IPS-18c (cell line): Measurements from ENCODE around the gene ZSCAN25.
"Not testable (repeated sequence)": the region's sequence is repeated elsewhere in the genome, so short reads cannot be mapped to it uniquely, and the experiment has no call there.

ENCODE experiments used
- H3K4me3 ChIP-seq: 2 replicates; pipeline ENCODE4 v1.7.0; 2013; ENCODE audit warnings: low read depth, mild to moderate bottlenecking, low read length, moderate library complexity; ENCODE audit not compliant: insufficient read depth
- H3K9me3 ChIP-seq: one replicate; pipeline ENCODE4 v1.6.1; 2013; ENCODE audit warnings: mild to moderate bottlenecking, low read length, moderate library complexity; ENCODE audit not compliant: control insufficient read depth, insufficient read depth

The ZSCAN25 gene

DNA sequence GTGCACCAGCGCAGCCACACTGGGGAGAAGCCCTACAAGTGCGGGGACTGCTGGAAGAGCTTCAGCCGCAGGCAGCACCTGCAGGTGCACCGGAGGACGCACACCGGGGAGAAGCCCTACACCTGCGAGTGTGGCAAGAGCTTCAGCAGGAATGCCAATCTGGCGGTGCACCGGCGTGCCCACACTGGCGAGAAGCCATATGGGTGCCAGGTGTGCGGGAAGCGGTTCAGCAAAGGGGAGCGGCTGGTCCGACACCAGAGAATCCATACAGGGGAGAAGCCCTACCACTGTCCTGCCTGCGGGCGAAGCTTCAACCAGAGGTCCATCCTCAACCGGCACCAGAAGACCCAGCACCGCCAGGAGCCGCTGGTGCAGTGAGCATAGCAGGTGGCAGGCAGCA, 12.9 kb downstream of the ZSCAN25 start:
- Histone ChIP-seq H3K4me3 (no peak overlapping the region), H3K9me3 (no peaks in the 10 kb centered on the region)

DNA sequence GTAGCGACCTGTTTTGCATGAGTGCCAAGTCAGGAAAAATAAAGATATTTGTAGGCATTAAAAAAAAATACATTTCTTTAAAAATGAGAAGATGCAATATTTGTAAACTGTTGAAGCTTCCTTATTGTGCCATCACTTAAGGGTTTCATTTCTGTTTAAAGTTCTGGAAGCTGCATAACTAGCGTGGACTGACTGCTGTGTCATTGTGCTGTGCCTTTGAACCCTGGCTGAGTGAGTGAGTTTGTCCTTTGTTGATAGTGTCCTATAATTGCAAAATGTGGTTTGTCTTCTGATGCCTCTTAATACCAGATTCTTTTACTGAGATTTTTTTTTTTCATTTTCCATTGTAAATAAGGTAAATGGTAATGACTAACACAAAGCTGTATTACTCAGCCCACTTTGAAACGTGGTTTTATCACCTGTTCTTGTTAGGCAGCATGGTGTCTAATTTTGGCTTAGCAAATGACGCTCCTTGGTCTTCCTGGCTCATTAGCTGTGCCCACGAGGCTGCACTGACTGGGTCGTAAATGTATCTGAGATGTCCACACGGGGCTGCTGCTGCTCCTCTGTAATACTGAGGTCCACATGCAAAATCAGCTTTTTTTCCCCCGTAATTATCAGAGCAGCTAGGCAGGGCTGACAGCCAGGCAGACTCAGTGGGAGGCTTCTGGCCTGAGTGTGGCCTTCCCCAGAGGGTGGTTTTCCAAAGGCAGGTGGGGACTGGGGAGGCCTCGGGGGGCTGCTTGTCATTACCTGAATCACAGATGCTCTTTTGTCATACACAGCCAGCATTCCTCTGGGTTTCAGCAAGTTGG, 14.8 kb downstream of the ZSCAN25 start:
- no peak overlapping the region for H3K4me3 ChIP-seq
- H3K9me3 ChIP-seq, result no peaks in the 10 kb centered on the region

DNA sequence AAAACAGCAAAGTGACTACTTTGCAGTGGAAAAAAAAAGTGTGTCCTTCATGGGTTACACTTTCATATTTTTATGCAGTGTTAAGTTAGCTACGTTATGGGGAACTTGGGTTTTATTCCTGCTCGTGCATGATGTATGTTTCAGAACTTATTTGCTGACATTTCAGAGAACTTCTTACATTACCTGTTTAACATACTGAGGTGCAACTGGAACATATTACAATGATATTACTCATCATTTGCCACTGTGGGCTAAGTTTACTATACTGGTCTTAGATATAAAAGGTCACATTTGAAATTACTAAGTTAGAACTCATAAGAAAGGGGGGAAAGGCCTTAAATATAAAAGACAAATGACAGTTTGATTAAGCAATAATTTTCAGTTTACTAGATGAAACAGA, 20.7 kb downstream of the ZSCAN25 start:
- not testable (repeated sequence) for H3K4me3 ChIP-seq, H3K9me3 ChIP-seq

DNA sequence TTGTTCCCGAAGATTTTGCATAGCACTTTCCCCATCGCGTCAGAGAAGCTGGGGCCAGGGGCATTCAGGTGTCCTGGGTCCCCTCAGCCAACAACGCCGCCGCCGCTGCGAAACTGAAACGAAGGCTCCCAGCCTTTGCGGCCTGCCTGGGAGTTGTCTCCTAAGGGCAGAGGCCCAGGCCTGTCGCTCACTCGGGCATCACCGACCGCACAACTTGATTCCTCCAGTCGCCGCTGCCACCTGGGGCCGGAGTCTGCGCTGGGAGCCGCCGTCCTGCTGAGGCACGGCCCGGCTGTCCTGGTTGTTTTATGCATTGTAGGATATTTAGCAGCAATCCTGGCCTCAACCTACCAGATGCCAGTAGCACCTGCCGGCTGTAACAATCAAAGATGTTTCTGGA, 22.0 kb downstream of the ZSCAN25 start:
- Histone ChIP-seq H3K9me3 (no peaks in the 10 kb centered on the region), H3K4me3 (no peak overlapping the region)

GRCh38 chr7:99639267-99639666, 22.5 kb downstream of the ZSCAN25 start:
- Histone ChIP-seq H3K9me3 (no peaks in the 10 kb centered on the region), H3K4me3 (no peak overlapping the region)

DNA sequence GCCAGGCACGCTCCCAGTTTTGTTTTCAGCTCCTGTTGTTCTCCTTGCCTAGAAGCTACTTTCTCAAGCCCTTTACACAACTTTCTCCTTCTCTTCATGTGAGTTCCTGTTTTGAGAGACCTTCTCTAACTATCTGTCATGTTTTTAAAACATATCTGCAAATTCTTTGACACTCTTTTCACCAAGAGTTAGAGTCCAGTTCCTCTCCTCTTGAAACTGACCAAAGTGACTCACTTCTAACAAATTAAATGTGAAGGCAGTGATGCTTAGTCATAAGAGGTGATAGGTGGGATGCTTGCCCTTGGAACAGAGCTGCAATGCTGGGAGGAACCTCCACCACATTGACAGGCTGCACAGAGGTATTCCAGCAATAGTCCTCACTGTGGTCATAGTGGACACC, 25.3 kb downstream of the ZSCAN25 start:
- H3K4me3 ChIP-seq, result no peak overlapping the region
- no peaks in the 10 kb centered on the region for H3K9me3 ChIP-seq

- Histone ChIP-seq H3K4me3 (no peak overlapping the region), H3K9me3 (no peaks in the 10 kb centered on the region)
Measured at GRCh38 chr7:99643464-99643863, 26.7 kb downstream of the ZSCAN25 start.

GRCh38 chr7:99644431-99644830, 27.7 kb downstream of the ZSCAN25 start:
- H3K9me3 ChIP-seq, result peaks cover under 1% of the 10 kb centered on the region
- H3K4me3 ChIP-seq, result no peak overlapping the region

- Histone ChIP-seq H3K4me3 (no peak overlapping the region), H3K9me3 (peaks cover 3% of the 10 kb centered on the region)
Measured at GRCh38 chr7:99645590-99645989, 28.8 kb downstream of the ZSCAN25 start.

DNA sequence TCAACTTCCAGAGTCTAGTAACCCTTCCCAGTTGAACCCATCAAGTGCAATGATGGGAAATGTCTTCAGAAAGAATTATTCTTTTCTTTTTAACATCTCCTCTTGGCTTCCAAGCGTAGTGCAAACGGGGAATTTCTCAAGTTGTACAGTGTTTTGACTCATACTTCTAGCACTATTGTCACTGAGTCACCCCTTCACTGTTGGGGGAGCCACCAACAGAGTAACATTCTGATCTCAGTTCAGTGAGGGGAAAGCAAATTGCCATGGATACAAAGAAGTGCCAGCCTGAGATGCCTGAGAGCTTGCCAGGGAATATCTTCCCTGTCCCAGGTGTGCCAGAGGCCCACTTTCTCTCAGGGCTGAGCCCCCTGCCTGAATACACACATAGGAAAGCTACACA, 32.1 kb downstream of the ZSCAN25 start:
- no peak overlapping the region for H3K4me3 ChIP-seq
- peaks cover 3% of the 10 kb centered on the region for H3K9me3 ChIP-seq

- peaks cover 3% of the 10 kb centered on the region for H3K9me3 ChIP-seq
- no peak overlapping the region for H3K4me3 ChIP-seq
Measured at GRCh38 chr7:99651290-99651689, 34.5 kb downstream of the ZSCAN25 start.

DNA sequence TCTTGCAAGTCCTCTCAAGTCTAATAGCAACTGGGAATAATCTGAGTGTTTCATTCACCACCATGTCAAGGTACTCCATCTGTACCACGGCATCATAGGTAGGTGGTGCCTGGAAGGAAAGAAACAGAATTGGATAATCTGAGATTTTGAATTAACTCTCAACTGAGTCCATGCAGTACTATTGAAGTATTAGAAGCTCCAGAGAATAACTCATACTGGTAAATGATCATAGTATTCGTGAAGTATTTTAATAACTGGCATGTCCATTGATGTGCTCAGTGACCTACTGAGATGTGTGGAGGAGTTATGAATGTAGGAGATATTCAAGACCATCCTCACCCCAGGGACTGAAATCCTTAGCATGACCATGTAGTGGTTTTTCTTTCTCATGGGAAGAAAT, 35.9 kb downstream of the ZSCAN25 start:
- H3K4me3 ChIP-seq, result no peak overlapping the region
- H3K9me3 ChIP-seq, result peaks cover 3% of the 10 kb centered on the region

DNA sequence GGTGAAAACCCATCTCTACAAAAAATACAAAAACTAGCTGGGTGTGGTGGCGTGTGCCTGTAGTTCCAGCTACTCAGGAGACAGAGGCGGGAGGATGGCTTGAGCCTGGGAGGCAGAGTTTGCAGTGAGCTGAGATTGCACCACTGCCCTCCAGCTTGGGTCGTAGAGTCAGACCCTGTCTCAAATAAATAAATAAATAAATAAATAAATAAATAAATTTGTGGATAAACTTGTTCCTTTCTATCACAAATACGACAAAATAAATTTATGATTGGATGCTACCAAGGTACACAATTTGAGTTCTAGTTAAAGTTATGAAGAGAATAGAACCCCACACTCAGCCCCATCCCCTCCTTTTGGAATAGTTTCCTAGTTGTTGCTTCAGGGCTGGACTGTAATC, 36.5 kb downstream of the ZSCAN25 start:
- H3K9me3 ChIP-seq, result not testable (repeated sequence)

GRCh38 chr7:99653754-99654153, 37.0 kb downstream of the ZSCAN25 start:
- peaks cover 3% of the 10 kb centered on the region for H3K9me3 ChIP-seq

More for the DNA sequence above, 36.5 kb downstream of the ZSCAN25 start:
- not testable (repeated sequence) for H3K4me3 ChIP-seq

GRCh38 chr7:99654626-99655025, 37.9 kb downstream of the ZSCAN25 start:
- H3K4me3 ChIP-seq, H3K9me3 ChIP-seq: not testable (repeated sequence)

More at GRCh38 chr7:99653754-99654153, 37.0 kb downstream of the ZSCAN25 start:
- no peak overlapping the region for H3K4me3 ChIP-seq

GRCh38 chr7:99657879-99658278, 41.1 kb downstream of the ZSCAN25 start:
- peaks cover 12% of the 10 kb centered on the region for H3K9me3 ChIP-seq
- not testable (repeated sequence) for H3K4me3 ChIP-seq

DNA sequence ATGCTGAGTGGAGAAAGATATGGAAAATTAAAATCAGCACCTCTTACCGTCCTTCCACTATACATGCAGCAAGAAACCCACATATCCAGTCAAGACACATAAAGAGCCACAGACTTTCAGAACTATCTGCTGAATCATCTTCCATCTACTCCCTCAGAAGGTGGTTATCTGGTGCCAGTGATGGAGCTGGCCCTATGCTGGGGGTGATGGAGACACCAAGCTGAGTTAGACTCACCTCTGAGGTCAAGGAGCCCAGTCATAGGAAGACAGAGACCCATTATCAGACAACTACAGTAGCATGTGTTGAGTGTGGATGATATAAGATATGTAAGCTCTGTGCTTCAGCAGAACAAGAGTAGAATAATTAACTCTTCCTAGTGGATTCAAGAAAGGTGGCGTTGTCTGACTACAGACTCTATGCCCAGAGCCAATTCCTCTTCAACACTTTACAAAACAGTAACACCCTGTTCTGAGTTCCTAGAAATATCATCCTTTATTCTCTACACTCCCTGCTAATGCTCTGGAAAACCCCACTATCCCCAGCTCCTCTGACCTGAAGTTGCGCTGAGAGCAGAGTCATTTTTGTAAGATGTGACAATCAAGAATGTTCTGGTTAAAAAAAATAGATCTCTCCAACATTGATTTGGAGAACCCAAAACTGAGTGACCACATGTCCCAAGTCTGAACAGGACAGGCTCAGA, 48.7 kb downstream of the ZSCAN25 start:
- no peak overlapping the region for H3K4me3 ChIP-seq
- H3K9me3 ChIP-seq, result peaks cover 4% of the 10 kb centered on the region

DNA sequence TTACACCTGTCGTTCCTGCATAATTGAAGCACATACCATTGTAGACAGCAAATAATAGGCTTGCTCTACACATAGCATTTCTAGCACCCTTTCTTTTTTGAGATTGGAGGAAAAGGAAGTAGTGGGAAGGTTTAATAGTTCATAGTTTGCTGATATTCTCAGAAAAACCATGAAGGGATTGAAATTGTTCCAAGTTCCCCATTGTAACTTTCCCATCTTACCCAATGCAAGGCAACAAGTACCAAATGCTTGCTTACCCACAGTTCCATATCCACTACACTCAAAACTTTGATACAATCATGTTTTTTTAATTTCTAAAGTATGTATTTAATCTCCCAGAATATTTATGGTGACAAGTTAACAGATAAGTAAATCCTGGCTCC, 49.3 kb downstream of the ZSCAN25 start:
- Histone ChIP-seq H3K9me3 (no peaks in the 10 kb centered on the region), H3K4me3 (no peak overlapping the region)
